H1 (cell line): ENCODE results near the gene BYSL. TPM values are rescaled to one million over a fixed set of nuclear protein-coding genes. Genes with fewer than 3 reads are reported as not detected.

Experiments
- CTCF ChIA-PET: fragments of 300-600 bp; sonication (Branson Sonifier 250); formaldehyde crosslinking; loops from one replicate; lab custom pipeline; 2021; ENCODE audit not compliant: partially characterized antibody; lab: Charles Lee
- POLR2A ChIA-PET: fragments of 300-600 bp; sonication (Branson Sonifier 250); formaldehyde crosslinking; loops from one replicate; lab custom pipeline; 2021; ENCODE audit warnings: inconsistent platforms; ENCODE audit not compliant: partially characterized antibody; lab: Charles Lee
- DNase-seq, 2 experiments: peaks; one replicate each; pipeline versions ENCODE4 v3.0.0 to v3.0.0-alpha.2; 2010 to 2022; ENCODE audit warnings: low spot score in 2 of 2, low read depth in 1 of 2, mixed read lengths in 1 of 2
- FAIRE-seq: peaks from 2 replicates; lab custom pipeline; 2011; peaks lifted over from hg19 to GRCh38; lab: Jason Lieb, UNC
- H2AFZ ChIP-seq: 2 replicates; pipeline ENCODE4 v1.8.1; 2012; ENCODE audit warnings: low read length, inconsistent platforms
- H2AK5ac ChIP-seq: 2 replicates; pipeline ENCODE4 v1.6.1; 2013; ENCODE audit warnings: low read depth, low read length
- H2BK120ac ChIP-seq: replicated peaks from 2 replicates; pipeline ENCODE3; 2013; ENCODE audit warnings: low read depth, low read length, inconsistent platforms
- H2BK12ac ChIP-seq: 2 replicates; pipeline ENCODE4 v1.6.1; 2013; ENCODE audit warnings: low read depth, low read length
- H2BK15ac ChIP-seq: 2 replicates; pipeline ENCODE4 v1.6.1; 2013; ENCODE audit warnings: low read length
- H2BK20ac ChIP-seq: 2 replicates; pipeline ENCODE4 v1.6.1; 2013; ENCODE audit warnings: low read length
- H2BK5ac ChIP-seq: 2 replicates; pipeline ENCODE4 v1.6.1; 2013; ENCODE audit warnings: low read depth, low read length
- H3K14ac ChIP-seq: 2 replicates; pipeline ENCODE4 v1.6.1; 2013; ENCODE audit warnings: inconsistent platforms; ENCODE audit not compliant: insufficient read length
- H3K18ac ChIP-seq: 2 replicates; pipeline ENCODE4 v1.6.1; 2013; ENCODE audit warnings: low read length; ENCODE audit errors: extremely low read depth
- H3K23ac ChIP-seq: 2 replicates; pipeline ENCODE4 v1.6.1; 2013; ENCODE audit warnings: inconsistent platforms; ENCODE audit not compliant: insufficient read length
- H3K23me2 ChIP-seq: 2 replicates; pipeline ENCODE4 v1.6.1; 2013; ENCODE audit warnings: low read depth, low read length
- H3K27ac ChIP-seq: 2 replicates; pipeline ENCODE4 v1.6.1; 2011; ENCODE audit warnings: low read depth, low read length, inconsistent platforms
- H3K27me3 ChIP-seq, 4 experiments: replicated peaks in 1 of 4; 1 replicate in 1 of 4; 2 replicates in 3 of 4; pipeline versions ENCODE4 v1.6.1 to v1.8.1; 2011 to 2013; ENCODE audit warnings: low read length in 3 of 4, mild to moderate bottlenecking in 3 of 4, inconsistent platforms in 2 of 4, mixed read lengths in 2 of 4, moderate library complexity in 1 of 4; ENCODE audit not compliant: control insufficient read depth in 3 of 4, insufficient read depth in 3 of 4; ENCODE audit errors: extremely low read depth in 1 of 4
- H3K36me3 ChIP-seq, 4 experiments: 2 replicates each; pipeline versions ENCODE4 v1.6.1 to v1.8.1; 2011 to 2013; ENCODE audit warnings: mild to moderate bottlenecking in 4 of 4, low read length in 3 of 4, moderate library complexity in 2 of 4, control low read depth in 1 of 4, inconsistent platforms in 1 of 4; ENCODE audit not compliant: insufficient read depth in 4 of 4, control insufficient read depth in 2 of 4
- H3K4ac ChIP-seq: replicated peaks from 2 replicates; pipeline ENCODE3; 2013; ENCODE audit warnings: low read length, low read depth, mixed read lengths, inconsistent platforms; ENCODE audit not compliant: insufficient read length
- H3K4me1 ChIP-seq, 4 experiments: replicated peaks in 1 of 4; 1 replicate in 1 of 4; 2 replicates in 3 of 4; pipeline versions ENCODE4 v1.6.1 to v1.8.1; 2011 to 2013; ENCODE audit warnings: low read length in 3 of 4, inconsistent platforms in 2 of 4, mixed read lengths in 1 of 4; ENCODE audit not compliant: insufficient read depth in 4 of 4, control insufficient read depth in 3 of 4
- H3K4me2 ChIP-seq, 2 experiments: 2 replicates each; pipeline versions ENCODE4 v1.6.1 to v1.8.1; 2011 to 2013; ENCODE audit warnings: low read depth in 2 of 2, low read length in 2 of 2, control low read depth in 1 of 2, inconsistent platforms in 1 of 2, mild to moderate bottlenecking in 1 of 2; ENCODE audit not compliant: insufficient read depth in 1 of 2
- H3K4me3 ChIP-seq, 4 experiments: fragments of 200-600, 300-600 bp in 1 of 4; sonication (generic), shearing (Covaris generic), sonication (Bioruptor Twin) in 1 of 4; 2 replicates each; pipeline versions ENCODE4 v1.5.1 to v1.8.1; 2011 to 2016; ENCODE audit warnings: low read length in 4 of 4, low read depth in 3 of 4, control low read depth in 2 of 4, inconsistent platforms in 2 of 4, mild to moderate bottlenecking in 2 of 4, mixed read lengths in 1 of 4, moderate library complexity in 1 of 4; ENCODE audit not compliant: insufficient read depth in 2 of 4; ENCODE audit errors: extremely low read depth in 1 of 4
- H3K56ac ChIP-seq: replicated peaks from 2 replicates; pipeline ENCODE3; 2013; ENCODE audit warnings: low read depth, mild to moderate bottlenecking, mixed read lengths, low read length, inconsistent platforms; ENCODE audit not compliant: insufficient read length
- H3K79me1 ChIP-seq: 2 replicates; pipeline ENCODE4 v1.6.1; 2013; ENCODE audit warnings: low read depth, low read length, control low read depth
- H3K79me2 ChIP-seq, 2 experiments: 2 replicates each; pipeline versions ENCODE4 v1.6.1 to v1.8.1; 2012 to 2013; ENCODE audit warnings: low read length in 2 of 2, mild to moderate bottlenecking in 2 of 2, inconsistent platforms in 1 of 2; ENCODE audit not compliant: insufficient read depth in 2 of 2, control insufficient read depth in 1 of 2
- H3K9ac ChIP-seq, 4 experiments: replicated peaks in 1 of 4; 1 replicate in 1 of 4; 2 replicates in 3 of 4; pipeline versions ENCODE4 v1.6.1 to v1.8.1; 2011 to 2013; ENCODE audit warnings: low read depth in 3 of 4, low read length in 3 of 4, control low read depth in 2 of 4, mild to moderate bottlenecking in 2 of 4, moderate library complexity in 2 of 4, inconsistent platforms in 1 of 4; ENCODE audit errors: extremely low read depth in 1 of 4
- H3K9me3 ChIP-seq, 2 experiments: 2 replicates each; pipeline versions ENCODE4 v1.6.1 to v1.8.1; 2012 to 2013; ENCODE audit warnings: mild to moderate bottlenecking in 2 of 2, moderate library complexity in 2 of 2, control low read depth in 1 of 2, inconsistent platforms in 1 of 2, low read depth in 1 of 2, low read length in 1 of 2, mixed read lengths in 1 of 2; ENCODE audit not compliant: insufficient read depth in 2 of 2
- H4K20me1 ChIP-seq, 2 experiments: replicated peaks in 1 of 2; 2 replicates each; pipeline versions ENCODE3 to v1.8.1; 2011 to 2013; ENCODE audit warnings: inconsistent platforms in 2 of 2, low read length in 2 of 2, mild to moderate bottlenecking in 1 of 2; ENCODE audit not compliant: insufficient read depth in 2 of 2, control insufficient read depth in 1 of 2
- H4K5ac ChIP-seq: 2 replicates; pipeline ENCODE4 v1.6.1; 2013; ENCODE audit warnings: low read length, low read depth, mixed read lengths, inconsistent platforms; ENCODE audit not compliant: insufficient read length
- H4K8ac ChIP-seq: 2 replicates; pipeline ENCODE4 v1.8.0; 2013; ENCODE audit warnings: mild to moderate bottlenecking, moderate library complexity, low read length, inconsistent platforms; ENCODE audit not compliant: insufficient read depth; ENCODE audit errors: extremely low read depth
- H4K91ac ChIP-seq: replicated peaks from 2 replicates; pipeline ENCODE3; 2013; ENCODE audit warnings: low read length, mixed read lengths, inconsistent platforms; ENCODE audit not compliant: insufficient read length
- ASH2L ChIP-seq: fragments of 200-600, 300-600 bp; sonication (generic); IDR thresholded peaks from one replicate; pipeline ENCODE4 v1.7.1; 2017; ENCODE audit warnings: low read length
- CTCF ChIP-seq, 3 experiments: IDR thresholded peaks; 1 replicate in 2 of 3; 2 replicates in 1 of 3; pipeline versions ENCODE4 v1.5.1 to v1.6.1; 2011; ENCODE audit warnings: low read length in 3 of 3, mild to moderate bottlenecking in 3 of 3, inconsistent platforms in 2 of 3, low read depth in 1 of 3, moderate library complexity in 1 of 3; ENCODE audit not compliant: insufficient read depth in 1 of 3; ENCODE audit errors: control extremely low read depth in 1 of 3
- EGR1 ChIP-seq: IDR thresholded peaks from 2 replicates; pipeline ENCODE4 v1.6.1; 2011; ENCODE audit warnings: low read depth, low read length, borderline replicate concordance
- EZH2 ChIP-seq: fragments of 200-600 bp; sonication (generic); IDR thresholded peaks from 2 replicates; pipeline ENCODE4 v1.7.1; 2012; ENCODE audit warnings: low read depth, mild to moderate bottlenecking, moderate library complexity, low read length, inconsistent platforms; ENCODE audit not compliant: severe bottlenecking
- NANOG ChIP-seq: IDR thresholded peaks from 2 replicates; pipeline ENCODE4 v1.6.1; 2011; ENCODE audit warnings: low read length, low read depth, mild to moderate bottlenecking, inconsistent platforms; ENCODE audit not compliant: insufficient read depth, poor library complexity, severe bottlenecking
- SP4 ChIP-seq: IDR thresholded peaks from 2 replicates; pipeline ENCODE4 v1.6.1; 2012; ENCODE audit warnings: low read length, inconsistent platforms
- TBP ChIP-seq: IDR thresholded peaks from 2 replicates; pipeline ENCODE4 v1.6.1; 2011; ENCODE audit warnings: low read depth, low read length, improper control_type of control experiment
- TCF12 ChIP-seq: IDR thresholded peaks from 2 replicates; pipeline ENCODE4 v1.6.1; 2011; ENCODE audit warnings: low read depth, mild to moderate bottlenecking, low read length
- WGBS, 2 experiments: shearing (Covaris generic) in 1 of 2; methylation state at CpG; one replicate each; pipeline versions ENCODE4 v1.1.6 to v1.1.7; 2013 to 2015; ENCODE audit warnings: low lambda C conversion rate in 2 of 2, mixed read lengths in 2 of 2, inconsistent platforms in 1 of 2, low coverage in 1 of 2, missing lambda C conversion rate in 1 of 2; ENCODE audit not compliant: insufficient replicate concordance in 2 of 2, insufficient coverage in 1 of 2, insufficient read length in 1 of 2; ENCODE audit errors: extremely low coverage in 1 of 2, missing lambda C conversion rate in 1 of 2; 5-methylcytosine and 5-hydroxymethylcytosine counted together
- polyA plus RNA-seq, 7 experiments: library from polyadenylated mRNA; depleted of rRNA in 3 of 7; stranded (reverse) in 5 of 7; unstranded in 2 of 7; fragments of >200 nt in 5 of 7; fragments of 200-250 nt in 2 of 7; gene quantifications; 1 replicate in 5 of 7; 2 replicates in 1 of 7; 4 replicates in 1 of 7; pipeline versions ENCODE4 v1.2.1 to v1.2.3, GENCODE V29; 2011 to 2013; ENCODE audit warnings: missing spikeins in 2 of 7, mixed read lengths in 2 of 7
- total RNA-seq: library from RNA; stranded (reverse); fragmentation: NEBNext Ultra II Directional; extraction: Animal tissue kit (Norgen Biotek cat#: 25700); gene quantifications from 2 replicates; pipeline ENCODE4 v1.2.1, GENCODE V29; 2021

Gene BYSL
- total and polyA plus RNA-seq, 2 of the 8 experiments (the other 6 are each of a cell fraction or from before 2014, with no cell fraction given): 37.3 to 49.2 TPM

- H3K4me1 ChIP-seq: peaks cover 6 to 31% (median 23%) of the 10 kb centered on the region in 4 experiments
- H3K4ac ChIP-seq: no peak overlapping the region
- H3K18ac ChIP-seq: no peak overlapping the region; the same call in 1 of the 2 replicates
- CTCF ChIA-PET: interaction anchor here (0.8 to 13.7 kb wide), 17 partner anchors 12 to 155 kb away, joined by 3 to 219 read pairs (median 5); partner anchors contain the start of genes BYSL, MED20 and TAF8
- H3K4me2 ChIP-seq: peak overlapping the region; percentile 98 to 99; a peak in 2 of 4 replicates
- no peak overlapping the region for H3K23ac ChIP-seq
- H3K9me3 ChIP-seq: no peaks in the 10 kb centered on the region
- peaks cover 8 to 25% (median 17%) of the 10 kb centered on the region in 4 experiments; a peak in 6 of 8 replicates for H3K36me3 ChIP-seq
- no peak for DNase-seq
- H2BK120ac ChIP-seq: no peak overlapping the region
- H3K79me2 ChIP-seq: peaks cover 0 to 10% of the 10 kb centered on the region in 2 experiments; a peak in 1 of 4 replicates
- WGBS, 2 experiments: 95% methylated on average over 4 of the region's 4 CpGs; no CpG with 5 or more reads in 1 of the 2 experiments
- 0 out of 2 replicates have a peak overlapping the region, but pooled peaks have one; percentile 68 for H2AK5ac ChIP-seq
- H3K4me3 ChIP-seq: peak overlapping the region in 2 of 4 experiments; percentile 10 to 91; a peak in 1 of 8 replicates
- H2BK20ac ChIP-seq: peak overlapping the region; percentile 15; the same call in 1 of the 2 replicates
- H2AFZ ChIP-seq: no peak overlapping the region
- no peak overlapping the region for H3K14ac ChIP-seq
- no peak overlapping the region for H3K9ac ChIP-seq
- H2BK15ac ChIP-seq: 0 out of 2 replicates have a peak overlapping the region, but pooled peaks have one; percentile 19
- H2BK5ac ChIP-seq: peak overlapping the region; percentile 63; the same call in 1 of the 2 replicates
- peaks cover 2 to 3% of the 10 kb centered on the region in 2 experiments for H4K20me1 ChIP-seq
- H3K56ac ChIP-seq: no peak overlapping the region
- peak overlapping the region; percentile 84; the same call in 1 of the 2 replicates for H2BK12ac ChIP-seq
- H3K23me2 ChIP-seq: peaks cover 17% of the 10 kb centered on the region
- no peak overlapping the region for H4K5ac ChIP-seq
- FAIRE-seq: no peak
- POLR2A ChIA-PET: interaction anchor here (0.8 to 16.6 kb wide), 10 partner anchors 12 to 107 kb away, joined by 3 to 235 read pairs (median 7); partner anchors contain the start of genes BYSL, MED20, TAF8 and USP49
- H3K79me1 ChIP-seq: peaks cover 2% of the 10 kb centered on the region
- H4K8ac ChIP-seq: no peak overlapping the region
- H3K27ac ChIP-seq: 0 out of 2 replicates have a peak overlapping the region, but pooled peaks have one; percentile 51
- H3K27me3 ChIP-seq: no peaks in the 10 kb centered on the region
- H4K91ac ChIP-seq: peak overlapping the region; percentile 59
- TF ChIP-seq EZH2 (no peak), EGR1 (no peak), TCF12 (no peak), TBP (no peak), ASH2L (no peak), SP4 (no peak), CTCF (IDR thresholded peaks at IDR 0.05; ENCODE audit: control extremely low read depth in 1 of 3, insufficient read depth in 1 of 3, low read depth in 1 of 3, low read length in 3 of 3) (no peak), NANOG (no peak)
These were observed 16.7 kb downstream of the BYSL start for GRCh38 chr6:41937861-41938574.
